Osteocyte (in vitro differentiated cells): ENCODE results near the gene TLK2. TPM values are rescaled to one million over a fixed set of nuclear protein-coding genes. Genes with fewer than 3 reads are reported as not detected.

Experiments used
- DNase-seq: peaks from one replicate; pipeline ENCODE4 v3.0.0; 2021; ENCODE audit warnings: mixed read lengths; ENCODE audit not compliant: unreplicated experiment; ENCODE audit errors: extremely low spot score
- H3K27ac Mint-ChIP-seq: one replicate; pipeline ENCODE4 v1.8.0; 2021; ENCODE audit warnings: mild to moderate bottlenecking, mixed read lengths; ENCODE audit not compliant: unreplicated experiment
- H3K27me3 Mint-ChIP-seq: one replicate; pipeline ENCODE4 v1.8.0; 2021; ENCODE audit warnings: mixed read lengths; ENCODE audit not compliant: unreplicated experiment
- H3K36me3 Mint-ChIP-seq: one replicate; pipeline ENCODE4 v1.8.0; 2021; ENCODE audit warnings: mixed read lengths; ENCODE audit not compliant: unreplicated experiment
- H3K4me1 Mint-ChIP-seq: one replicate; pipeline ENCODE4 v1.8.0; 2021; ENCODE audit warnings: mixed read lengths; ENCODE audit not compliant: unreplicated experiment
- H3K4me3 Mint-ChIP-seq: one replicate; pipeline ENCODE4 v1.8.0; 2021; ENCODE audit warnings: mild to moderate bottlenecking, moderate library complexity, mixed read lengths; ENCODE audit not compliant: unreplicated experiment
- H3K9me3 Mint-ChIP-seq: one replicate; pipeline ENCODE4 v1.8.0; 2021; ENCODE audit warnings: mixed read lengths; ENCODE audit not compliant: unreplicated experiment
- total RNA-seq: library from RNA; stranded (reverse); gene quantifications from 2 replicates; pipeline ENCODE4 v1.2.1, GENCODE V29; 2021
- TF ChIP-seq, protein P1 (sequence below): fragments of 200-600 bp; sonication (generic); IDR thresholded peaks from 2 replicates; pipeline ENCODE4 v1.5.0; 2021; ENCODE audit warnings: antibody characterized with exemption, mild to moderate bottlenecking, moderate library complexity

TLK2 gene
- total RNA-seq, 1 donor from 2014 or later = 51.9 TPM

DNA sequence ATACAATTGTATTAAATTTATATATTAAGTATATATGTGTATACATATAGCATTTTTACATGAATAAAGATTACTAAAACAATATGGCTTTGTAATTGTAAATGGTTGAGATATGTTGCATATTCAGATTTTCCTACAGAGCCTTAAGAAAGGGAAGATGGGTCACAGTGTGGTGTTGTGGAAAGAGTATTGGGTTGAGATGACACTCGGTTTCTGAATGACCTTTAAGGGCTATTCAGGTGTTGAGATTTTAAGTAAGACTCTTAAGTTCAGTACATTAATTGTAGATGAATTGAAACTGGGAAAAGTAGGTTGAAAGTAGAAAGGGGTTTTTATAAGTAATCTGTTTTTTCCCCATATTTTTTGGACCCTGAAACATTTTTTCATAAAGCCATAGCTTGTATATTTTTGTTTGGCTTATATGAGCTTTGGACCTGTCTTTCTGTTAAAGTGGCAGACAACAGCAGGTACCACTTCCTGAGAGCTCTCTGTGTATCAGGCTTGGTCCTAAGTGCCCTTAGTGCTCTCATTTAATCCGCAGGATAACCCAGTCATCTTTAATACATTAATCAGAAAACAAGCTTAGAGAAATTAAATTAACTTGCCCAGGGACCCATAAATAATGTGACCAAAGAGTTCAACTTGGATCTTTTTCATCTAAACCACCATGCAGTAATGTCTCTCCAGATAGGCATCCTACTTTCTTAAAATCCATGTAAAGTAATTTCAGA is 100.3 kb downstream of the TLK2 start:
- Mint-ChIP-seq H3K27me3 (no peaks in the 10 kb centered on the region), H3K4me1 (peaks cover 19% of the 10 kb centered on the region), H3K36me3 (peaks cover 51% of the 10 kb centered on the region), H3K9me3 (no peaks in the 10 kb centered on the region), H3K27ac (peak overlapping the region; percentile 31), H3K4me3 (no peak overlapping the region)
- DNase-seq = no peak
- TF ChIP-seq, protein P1, sequence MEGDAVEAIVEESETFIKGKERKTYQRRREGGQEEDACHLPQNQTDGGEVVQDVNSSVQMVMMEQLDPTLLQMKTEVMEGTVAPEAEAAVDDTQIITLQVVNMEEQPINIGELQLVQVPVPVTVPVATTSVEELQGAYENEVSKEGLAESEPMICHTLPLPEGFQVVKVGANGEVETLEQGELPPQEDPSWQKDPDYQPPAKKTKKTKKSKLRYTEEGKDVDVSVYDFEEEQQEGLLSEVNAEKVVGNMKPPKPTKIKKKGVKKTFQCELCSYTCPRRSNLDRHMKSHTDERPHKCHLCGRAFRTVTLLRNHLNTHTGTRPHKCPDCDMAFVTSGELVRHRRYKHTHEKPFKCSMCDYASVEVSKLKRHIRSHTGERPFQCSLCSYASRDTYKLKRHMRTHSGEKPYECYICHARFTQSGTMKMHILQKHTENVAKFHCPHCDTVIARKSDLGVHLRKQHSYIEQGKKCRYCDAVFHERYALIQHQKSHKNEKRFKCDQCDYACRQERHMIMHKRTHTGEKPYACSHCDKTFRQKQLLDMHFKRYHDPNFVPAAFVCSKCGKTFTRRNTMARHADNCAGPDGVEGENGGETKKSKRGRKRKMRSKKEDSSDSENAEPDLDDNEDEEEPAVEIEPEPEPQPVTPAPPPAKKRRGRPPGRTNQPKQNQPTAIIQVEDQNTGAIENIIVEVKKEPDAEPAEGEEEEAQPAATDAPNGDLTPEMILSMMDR = no peak

DNA sequence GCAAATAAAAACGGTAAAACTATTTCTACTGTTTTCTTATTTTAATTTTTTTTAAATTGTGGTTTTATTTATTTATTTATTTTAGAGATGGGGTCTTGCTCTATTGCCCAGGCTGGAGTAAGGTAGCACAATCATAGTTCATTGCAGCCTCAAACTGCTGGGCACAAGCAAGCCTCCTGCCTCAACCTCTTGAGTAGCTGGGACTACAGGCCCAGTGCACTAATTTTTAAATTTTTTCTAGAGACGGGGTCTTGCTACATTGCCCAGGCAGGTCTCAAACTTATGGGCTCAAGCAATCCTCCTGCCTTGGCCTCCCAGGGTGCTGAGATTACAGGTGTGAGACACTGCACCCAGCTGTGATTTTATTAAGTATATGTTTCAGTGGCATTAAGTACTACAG is 102.3 kb downstream of the TLK2 start:
- Mint-ChIP-seq H3K4me1 (peaks cover 13% of the 10 kb centered on the region), H3K9me3 (no peaks in the 10 kb centered on the region), H3K4me3 (no peak overlapping the region), H3K27ac (no peak overlapping the region), H3K36me3 (peaks cover 49% of the 10 kb centered on the region), H3K27me3 (no peaks in the 10 kb centered on the region)
- no peak for DNase-seq
- TF ChIP-seq, protein P1 = no peak

DNA sequence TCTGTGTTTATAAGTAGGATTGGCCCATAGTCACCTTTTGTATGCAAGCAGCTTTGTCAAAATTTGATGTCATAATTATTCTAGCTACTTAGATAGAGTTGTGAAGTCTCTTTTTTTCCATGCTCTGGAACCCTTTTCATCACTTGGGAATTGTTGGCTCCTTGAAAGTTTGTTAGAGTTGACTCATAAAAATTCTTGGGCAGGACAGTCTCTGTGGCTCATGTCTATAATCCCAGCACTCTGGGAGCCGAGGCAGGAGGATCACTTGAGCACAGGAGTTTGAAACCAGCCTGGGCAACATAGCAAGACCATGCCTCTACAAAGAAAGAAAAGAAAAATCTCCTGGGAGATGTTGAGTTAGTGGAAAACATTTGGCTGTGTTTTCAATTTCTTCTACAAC is 103.1 kb downstream of the TLK2 start:
- Mint-ChIP-seq H3K27ac (no peak overlapping the region), H3K4me3 (no peak overlapping the region), H3K36me3 (peaks cover 46% of the 10 kb centered on the region), H3K4me1 (peaks cover 13% of the 10 kb centered on the region), H3K9me3 (no peaks in the 10 kb centered on the region), H3K27me3 (no peaks in the 10 kb centered on the region)
- TF ChIP-seq, protein P1 = no peak
- DNase-seq = no peak

DNA sequence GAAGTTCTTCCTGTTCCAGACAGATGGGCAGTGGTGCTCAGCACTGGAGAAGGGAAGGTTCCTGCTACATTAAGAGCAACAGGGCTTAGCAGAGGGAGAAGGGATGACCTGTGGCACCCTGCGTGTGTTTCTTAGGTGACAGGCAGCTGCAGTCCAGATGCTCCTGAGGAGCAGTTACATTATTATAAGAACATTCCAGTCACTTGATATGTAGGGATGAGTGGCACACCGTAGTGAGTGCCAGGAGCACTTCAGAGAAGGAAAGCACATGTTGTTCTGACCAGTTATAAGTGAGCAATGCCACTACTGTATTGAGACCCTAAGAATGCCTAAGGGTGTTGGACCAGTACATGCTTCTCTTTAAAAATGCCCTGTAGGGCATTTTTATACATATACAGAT is 108.9 kb downstream of the TLK2 start:
- Mint-ChIP-seq H3K4me3 (no peak overlapping the region), H3K4me1 (peaks cover 11% of the 10 kb centered on the region), H3K36me3 (peaks cover 37% of the 10 kb centered on the region), H3K27me3 (no peaks in the 10 kb centered on the region), H3K27ac (peak overlapping the region; percentile 38), H3K9me3 (no peaks in the 10 kb centered on the region)
- TF ChIP-seq, protein P1 = no peak
- no peak for DNase-seq

DNA sequence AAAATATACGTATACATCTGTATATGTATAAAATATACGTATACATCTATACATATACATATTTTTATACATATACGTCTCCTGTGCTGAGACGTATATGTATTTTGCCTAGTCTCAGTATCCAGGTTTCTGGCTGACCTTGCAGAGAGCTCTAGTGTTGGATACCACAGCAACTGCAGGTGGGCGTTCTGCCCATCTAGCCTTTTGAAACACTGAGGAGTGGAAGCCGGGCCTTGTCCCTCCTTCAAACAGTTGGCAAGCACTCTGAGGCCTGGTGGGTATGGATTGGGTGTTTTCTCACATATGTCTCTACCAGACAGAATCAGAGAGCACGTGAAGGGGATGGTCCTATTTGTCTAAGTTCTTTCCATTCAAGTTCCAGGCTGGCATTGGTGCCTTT is 109.5 kb downstream of the TLK2 start:
- Mint-ChIP-seq H3K4me1 (peaks cover 17% of the 10 kb centered on the region), H3K4me3 (no peak overlapping the region), H3K27me3 (no peaks in the 10 kb centered on the region), H3K36me3 (peaks cover 33% of the 10 kb centered on the region), H3K27ac (peak overlapping the region; percentile 50), H3K9me3 (no peaks in the 10 kb centered on the region)
- TF ChIP-seq, protein P1 = no peak
- DNase-seq = no peak
